Activated naive CD8-positive, alpha-beta T cell treated with anti-CD3 and anti-CD28 coated beads, Interleukin-2, amount 50 U/mL, for 24 hours (primary cell): ENCODE measurements around the gene ESAM.

Experiments
- ATAC-seq: fragments of 150-1000 bp; cut with Tn5 transposase; one replicate; pipeline ENCODE4 v1.10.0; 2021
- DNase-seq: peaks from one replicate; pipeline ENCODE4 v3.0.0; 2021
- H3K27ac Mint-ChIP-seq: one replicate; pipeline ENCODE4 v1.8.0; 2021; ENCODE audit warnings: mild to moderate bottlenecking, mixed read lengths
- H3K27me3 Mint-ChIP-seq: one replicate; pipeline ENCODE4 v1.8.0; 2021; ENCODE audit warnings: mixed read lengths
- H3K36me3 Mint-ChIP-seq: one replicate; pipeline ENCODE4 v1.8.0; 2021; ENCODE audit warnings: low read depth, mixed read lengths
- H3K4me1 Mint-ChIP-seq: one replicate; pipeline ENCODE4 v1.8.0; 2021; ENCODE audit warnings: mixed read lengths
- H3K4me3 Mint-ChIP-seq: one replicate; pipeline ENCODE4 v1.8.0; 2021; ENCODE audit warnings: mild to moderate bottlenecking, moderate library complexity, mixed read lengths
- H3K9me3 Mint-ChIP-seq: one replicate; pipeline ENCODE4 v1.8.0; 2021; ENCODE audit warnings: mixed read lengths

ESAM gene

GRCh38 chr11:124738713-124739478 lies 23.2 kb downstream of the ESAM start:
- ATAC-seq (no peak), DNase-seq (no peak)
- H3K4me3 Mint-ChIP-seq, result peak overlapping the region; percentile 81
- H3K36me3 Mint-ChIP-seq, result no peaks in the 10 kb centered on the region
- H3K4me1 Mint-ChIP-seq, result peaks cover 16% of the 10 kb centered on the region
- H3K27me3 Mint-ChIP-seq, result peaks cover 21% of the 10 kb centered on the region
- H3K9me3 Mint-ChIP-seq, result no peaks in the 10 kb centered on the region
- no peak overlapping the region for H3K27ac Mint-ChIP-seq

- ATAC-seq (no peak), DNase-seq (no peak)
- H3K36me3 Mint-ChIP-seq, result no peaks in the 10 kb centered on the region
- no peaks in the 10 kb centered on the region for H3K9me3 Mint-ChIP-seq
- H3K4me1 Mint-ChIP-seq, result peaks cover 16% of the 10 kb centered on the region
- no peak overlapping the region for H3K4me3 Mint-ChIP-seq
- no peak overlapping the region for H3K27ac Mint-ChIP-seq
- H3K27me3 Mint-ChIP-seq, result peaks cover 21% of the 10 kb centered on the region
Observed at GRCh38 chr11:124737638-124738305, 24.3 kb downstream of the ESAM start.

GRCh38 chr11:124736736-124737135 lies 25.4 kb downstream of the ESAM start:
- Mint-ChIP-seq H3K9me3 (no peaks in the 10 kb centered on the region), H3K36me3 (no peaks in the 10 kb centered on the region), H3K4me3 (no peak overlapping the region), H3K27ac (no peak overlapping the region), H3K4me1 (peaks cover 16% of the 10 kb centered on the region), H3K27me3 (peaks cover 18% of the 10 kb centered on the region)
- no peak for DNase-seq
- no peak for ATAC-seq

- Mint-ChIP-seq H3K4me1 (no peaks in the 10 kb centered on the region), H3K4me3 (no peak overlapping the region), H3K9me3 (no peaks in the 10 kb centered on the region), H3K27me3 (no peaks in the 10 kb centered on the region), H3K36me3 (no peaks in the 10 kb centered on the region), H3K27ac (no peak overlapping the region)
- ATAC-seq (no peak), DNase-seq (no peak)
Observed at GRCh38 chr11:124732230-124732629, 29.9 kb downstream of the ESAM start.

- no peak overlapping the region for H3K27ac Mint-ChIP-seq
- peaks cover 15% of the 10 kb centered on the region for H3K4me1 Mint-ChIP-seq
- H3K4me3 Mint-ChIP-seq, result no peak overlapping the region
- H3K9me3 Mint-ChIP-seq, result no peaks in the 10 kb centered on the region
- no peaks in the 10 kb centered on the region for H3K36me3 Mint-ChIP-seq
- peaks cover 5% of the 10 kb centered on the region for H3K27me3 Mint-ChIP-seq
- DNase-seq (no peak), ATAC-seq (no peak)
Observed at GRCh38 chr11:124729571-124729970, 32.5 kb downstream of the ESAM start.

GRCh38 chr11:124728134-124728533 lies 34.0 kb downstream of the ESAM start:
- H3K4me1 Mint-ChIP-seq, result peaks cover 20% of the 10 kb centered on the region
- no peak overlapping the region for H3K4me3 Mint-ChIP-seq
- ATAC-seq (no peak), DNase-seq (no peak)
- no peak overlapping the region for H3K27ac Mint-ChIP-seq
- no peaks in the 10 kb centered on the region for H3K36me3 Mint-ChIP-seq
- H3K9me3 Mint-ChIP-seq, result no peaks in the 10 kb centered on the region
- peaks cover 5% of the 10 kb centered on the region for H3K27me3 Mint-ChIP-seq

- Mint-ChIP-seq H3K27ac (no peak overlapping the region), H3K4me1 (peaks cover 20% of the 10 kb centered on the region), H3K36me3 (no peaks in the 10 kb centered on the region), H3K9me3 (no peaks in the 10 kb centered on the region), H3K27me3 (peaks cover 5% of the 10 kb centered on the region), H3K4me3 (no peak overlapping the region)
- ATAC-seq (no peak), DNase-seq (no peak)
Observed at GRCh38 chr11:124727474-124727873, 34.6 kb downstream of the ESAM start.

- no peaks in the 10 kb centered on the region for H3K36me3 Mint-ChIP-seq
- H3K27ac Mint-ChIP-seq, result no peak overlapping the region
- no peak overlapping the region for H3K4me3 Mint-ChIP-seq
- DNase-seq (no peak), ATAC-seq (no peak)
- H3K27me3 Mint-ChIP-seq, result peaks cover 10% of the 10 kb centered on the region
- H3K9me3 Mint-ChIP-seq, result no peaks in the 10 kb centered on the region
- H3K4me1 Mint-ChIP-seq, result peaks cover 20% of the 10 kb centered on the region
Observed at GRCh38 chr11:124725719-124726105, 36.4 kb downstream of the ESAM start.

- H3K36me3 Mint-ChIP-seq, result no peaks in the 10 kb centered on the region
- peaks cover 12% of the 10 kb centered on the region for H3K27me3 Mint-ChIP-seq
- H3K9me3 Mint-ChIP-seq, result no peaks in the 10 kb centered on the region
- no peak overlapping the region for H3K27ac Mint-ChIP-seq
- ATAC-seq (no peak), DNase-seq (no peak)
- no peak overlapping the region for H3K4me3 Mint-ChIP-seq
- H3K4me1 Mint-ChIP-seq, result peaks cover 20% of the 10 kb centered on the region
Observed at GRCh38 chr11:124724979-124725718, 36.9 kb downstream of the ESAM start.

- H3K27ac Mint-ChIP-seq, result no peak overlapping the region
- peaks cover 31% of the 10 kb centered on the region for H3K4me1 Mint-ChIP-seq
- no peak overlapping the region for H3K4me3 Mint-ChIP-seq
- H3K9me3 Mint-ChIP-seq, result no peaks in the 10 kb centered on the region
- no peaks in the 10 kb centered on the region for H3K36me3 Mint-ChIP-seq
- ATAC-seq (no peak), DNase-seq (no peak)
- peaks cover 32% of the 10 kb centered on the region for H3K27me3 Mint-ChIP-seq
Observed at GRCh38 chr11:124722176-124722575, 39.9 kb downstream of the ESAM start.

GRCh38 chr11:124719534-124719933 lies 42.6 kb downstream of the ESAM start:
- Mint-ChIP-seq H3K9me3 (no peaks in the 10 kb centered on the region), H3K36me3 (no peaks in the 10 kb centered on the region), H3K4me3 (no peak overlapping the region), H3K27me3 (peaks cover 46% of the 10 kb centered on the region), H3K4me1 (peaks cover 15% of the 10 kb centered on the region), H3K27ac (no peak overlapping the region)
- ATAC-seq (no peak), DNase-seq (no peak)

- Mint-ChIP-seq H3K4me3 (no peak overlapping the region), H3K9me3 (no peaks in the 10 kb centered on the region), H3K36me3 (no peaks in the 10 kb centered on the region), H3K27me3 (peaks cover 52% of the 10 kb centered on the region), H3K4me1 (peaks cover 11% of the 10 kb centered on the region), H3K27ac (no peak overlapping the region)
- no peak for DNase-seq
- no peak for ATAC-seq
Observed at GRCh38 chr11:124718801-124719200, 43.3 kb downstream of the ESAM start.

- Mint-ChIP-seq H3K36me3 (no peaks in the 10 kb centered on the region), H3K4me3 (peak overlapping the region; percentile 67), H3K4me1 (peaks cover 11% of the 10 kb centered on the region), H3K27me3 (peaks cover 54% of the 10 kb centered on the region), H3K9me3 (no peaks in the 10 kb centered on the region), H3K27ac (no peak overlapping the region)
- peak; percentile 79 for ATAC-seq
- peak; percentile 24 for DNase-seq
Observed at GRCh38 chr11:124717786-124718651, 44.1 kb downstream of the ESAM start.

- peak overlapping the region; percentile 67 for H3K4me3 Mint-ChIP-seq
- no peak for ATAC-seq
- no peaks in the 10 kb centered on the region for H3K36me3 Mint-ChIP-seq
- peaks cover 55% of the 10 kb centered on the region for H3K27me3 Mint-ChIP-seq
- H3K4me1 Mint-ChIP-seq, result peaks cover 11% of the 10 kb centered on the region
- DNase-seq, result no peak
- no peak overlapping the region for H3K27ac Mint-ChIP-seq
- no peaks in the 10 kb centered on the region for H3K9me3 Mint-ChIP-seq
Observed at GRCh38 chr11:124717421-124717785, 44.7 kb downstream of the ESAM start.
